OCI-LY7 (cell line): ENCODE results near the gene LRBA.

Source experiments
- EZH2phosphoT487 ChIP-seq: fragments of 200-600 bp; sonication (generic); IDR thresholded peaks from 2 replicates; pipeline ENCODE4 v1.6.1; 2018; ENCODE audit warnings: low read depth, borderline replicate concordance, mild to moderate bottlenecking, mixed run types, antibody characterized with exemption, low read length, moderate library complexity, mixed read lengths
- TF ChIP-seq, protein P1 (sequence below): fragments of 200-600 bp; sonication (generic); conservative IDR thresholded peaks from 2 replicates; pipeline ENCODE4 v1.5.1; 2014; ENCODE audit warnings: mild to moderate bottlenecking, antibody characterized with exemption, low read length, moderate library complexity, mixed read lengths

DNA sequence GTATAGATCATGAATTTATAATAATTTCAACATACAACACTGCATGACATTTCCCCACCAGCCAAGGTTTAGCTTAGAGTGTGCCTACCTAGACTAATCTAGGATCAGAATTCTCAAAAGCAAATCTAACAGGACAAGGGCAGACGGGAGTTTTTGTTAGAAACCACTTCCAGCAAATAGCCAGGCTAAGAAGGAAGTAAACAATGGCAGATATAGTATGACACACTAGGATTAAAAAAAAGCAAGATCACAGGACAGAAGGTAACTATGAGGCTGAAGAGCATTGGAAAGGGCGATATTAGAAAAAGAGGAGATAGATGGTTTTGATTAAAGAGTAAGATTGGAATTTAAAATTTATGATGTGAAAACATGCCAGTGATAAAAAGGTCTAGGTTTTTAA, 124.8 kb downstream of the LRBA start:
- TF ChIP-seq, protein P1, sequence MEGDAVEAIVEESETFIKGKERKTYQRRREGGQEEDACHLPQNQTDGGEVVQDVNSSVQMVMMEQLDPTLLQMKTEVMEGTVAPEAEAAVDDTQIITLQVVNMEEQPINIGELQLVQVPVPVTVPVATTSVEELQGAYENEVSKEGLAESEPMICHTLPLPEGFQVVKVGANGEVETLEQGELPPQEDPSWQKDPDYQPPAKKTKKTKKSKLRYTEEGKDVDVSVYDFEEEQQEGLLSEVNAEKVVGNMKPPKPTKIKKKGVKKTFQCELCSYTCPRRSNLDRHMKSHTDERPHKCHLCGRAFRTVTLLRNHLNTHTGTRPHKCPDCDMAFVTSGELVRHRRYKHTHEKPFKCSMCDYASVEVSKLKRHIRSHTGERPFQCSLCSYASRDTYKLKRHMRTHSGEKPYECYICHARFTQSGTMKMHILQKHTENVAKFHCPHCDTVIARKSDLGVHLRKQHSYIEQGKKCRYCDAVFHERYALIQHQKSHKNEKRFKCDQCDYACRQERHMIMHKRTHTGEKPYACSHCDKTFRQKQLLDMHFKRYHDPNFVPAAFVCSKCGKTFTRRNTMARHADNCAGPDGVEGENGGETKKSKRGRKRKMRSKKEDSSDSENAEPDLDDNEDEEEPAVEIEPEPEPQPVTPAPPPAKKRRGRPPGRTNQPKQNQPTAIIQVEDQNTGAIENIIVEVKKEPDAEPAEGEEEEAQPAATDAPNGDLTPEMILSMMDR, result no peak
- TF ChIP-seq EZH2phosphoT487, result no peak
